ENCODE measurements around the gene TMEM178B. TPM values are rescaled to one million over a fixed set of nuclear protein-coding genes. Genes with fewer than 3 reads are reported as not detected.

The TMEM178B gene
- total and polyA plus RNA-seq, 2 of the 4 experiments (the other 2 are of a cell fraction), result under 0.01 to 0.05 TPM

- ChIA-PET POLR2A (ENCODE audit: unreplicated experiment) (no interaction called here), CTCF (no interaction called here)
- Histone ChIP-seq H3K4me2 (ENCODE audit: low read depth, low read length) (no peak overlapping the region), H3K18ac (ENCODE audit: low read depth, low read length) (no peak overlapping the region), H2BK5ac (ENCODE audit: low read depth, low read length, poor library complexity, severe bottlenecking) (no peak overlapping the region), H2AFZ (replicated peaks; ENCODE audit: low read length, poor library complexity) (no peak overlapping the region), H3K36me3 (ENCODE audit: control insufficient read depth, insufficient read depth, low read length) (no peaks in the 10 kb centered on the region), H2BK15ac (ENCODE audit: low read depth, low read length) (no peak overlapping the region), H3K4me3 (ENCODE audit: insufficient read depth, low read depth, low read length) (no peak overlapping the region), H3K23ac (ENCODE audit: low read depth, low read length) (no peak overlapping the region), H3K9me3 (ENCODE audit: control insufficient read depth, insufficient read depth, low read length) (peaks cover 10% of the 10 kb centered on the region; the same call in 1 of the 2 replicates), H3K27me3 (ENCODE audit: control insufficient read depth, insufficient read depth, low read length) (no peaks in the 10 kb centered on the region), H2AK5ac (ENCODE audit: low read depth, low read length) (no peak overlapping the region), H3K9me1 (ENCODE audit: insufficient read depth, low read length) (no peaks in the 10 kb centered on the region), H3K79me1 (ENCODE audit: low read depth in 1 of 2, low read length in 2 of 2) (no peaks in the 10 kb centered on the region), H2AK9ac (replicated peaks; ENCODE audit: low read depth, low read length, poor library complexity) (no peak overlapping the region), H3K9ac (ENCODE audit: low read depth, low read length) (no peak overlapping the region), H4K20me1 (ENCODE audit: insufficient read depth, low read length) (no peaks in the 10 kb centered on the region), H4K5ac (ENCODE audit: low read depth, low read length) (no peak overlapping the region), H3K4ac (ENCODE audit: low read depth, low read length) (no peak overlapping the region), H3K56ac (ENCODE audit: extremely low read depth, insufficient read depth, low read length) (no peak overlapping the region), H3K27ac (ENCODE audit: insufficient read depth, low read length) (no peak overlapping the region), H2BK20ac (ENCODE audit: low read depth, low read length) (no peak overlapping the region), H3K14ac (replicated peaks; ENCODE audit: low read depth, low read length) (no peak overlapping the region), H3K4me1 (ENCODE audit: control insufficient read depth, insufficient read depth, low read length) (no peaks in the 10 kb centered on the region), H4K8ac (ENCODE audit: low read depth in 2 of 2, low read length in 2 of 2) (no peak overlapping the region), H4K91ac (ENCODE audit: insufficient read depth, low read depth, low read length) (no peak overlapping the region), H2BK120ac (ENCODE audit: low read depth, low read length) (no peak overlapping the region)
- dilution Hi-C loops (cut with HindIII; ENCODE audit: low sequenced_read_pairs, unreplicated experiment) (no loop called here), intact Hi-C loops (cut with micrococcal nuclease) (no loop called here), in situ Hi-C loops (cut with MboI; ENCODE audit: low sequenced_read_pairs) (no loop called here)
- ATAC-seq (ENCODE audit: low read depth) (no peak), DNase-seq (no peak)
- no TSS peak for BruUV-seq (replicated peaks)
- 25% methylated on average over 2 of the region's 2 CpGs; no CpG with 5 or more reads in 1 of the 2 experiments for WGBS, 2 experiments (ENCODE audit: extremely low coverage in 2 of 2, insufficient read length in 1 of 2)
- TF ChIP-seq RFX5 (IDR thresholded peaks at IDR 0.05; ENCODE audit: low read depth, low read length), result no peak
- no peak for TF ChIP-seq ELK1 (IDR thresholded peaks at IDR 0.05; ENCODE audit: borderline replicate concordance, low read depth, low read length)
- TF ChIP-seq MAFK (IDR thresholded peaks at IDR 0.05; ENCODE audit: low read depth, low read length), result no peak
- no peak for TF ChIP-seq BHLHE40 (IDR thresholded peaks at IDR 0.05; ENCODE audit: low read depth, low read length)
These were observed 191.8 kb downstream of the TMEM178B start for GRCh38 chr7:141265668-141266067.

Data from IMR-90 (cell line).